ENCODE results near the gene TMEM203.

Gene TMEM203

GRCh38 chr9:137229903-137230704 lies 24.7 kb upstream of the TMEM203 start:
- no peak for DNase-seq (ENCODE audit: low read depth in 2 of 2)

DNA sequence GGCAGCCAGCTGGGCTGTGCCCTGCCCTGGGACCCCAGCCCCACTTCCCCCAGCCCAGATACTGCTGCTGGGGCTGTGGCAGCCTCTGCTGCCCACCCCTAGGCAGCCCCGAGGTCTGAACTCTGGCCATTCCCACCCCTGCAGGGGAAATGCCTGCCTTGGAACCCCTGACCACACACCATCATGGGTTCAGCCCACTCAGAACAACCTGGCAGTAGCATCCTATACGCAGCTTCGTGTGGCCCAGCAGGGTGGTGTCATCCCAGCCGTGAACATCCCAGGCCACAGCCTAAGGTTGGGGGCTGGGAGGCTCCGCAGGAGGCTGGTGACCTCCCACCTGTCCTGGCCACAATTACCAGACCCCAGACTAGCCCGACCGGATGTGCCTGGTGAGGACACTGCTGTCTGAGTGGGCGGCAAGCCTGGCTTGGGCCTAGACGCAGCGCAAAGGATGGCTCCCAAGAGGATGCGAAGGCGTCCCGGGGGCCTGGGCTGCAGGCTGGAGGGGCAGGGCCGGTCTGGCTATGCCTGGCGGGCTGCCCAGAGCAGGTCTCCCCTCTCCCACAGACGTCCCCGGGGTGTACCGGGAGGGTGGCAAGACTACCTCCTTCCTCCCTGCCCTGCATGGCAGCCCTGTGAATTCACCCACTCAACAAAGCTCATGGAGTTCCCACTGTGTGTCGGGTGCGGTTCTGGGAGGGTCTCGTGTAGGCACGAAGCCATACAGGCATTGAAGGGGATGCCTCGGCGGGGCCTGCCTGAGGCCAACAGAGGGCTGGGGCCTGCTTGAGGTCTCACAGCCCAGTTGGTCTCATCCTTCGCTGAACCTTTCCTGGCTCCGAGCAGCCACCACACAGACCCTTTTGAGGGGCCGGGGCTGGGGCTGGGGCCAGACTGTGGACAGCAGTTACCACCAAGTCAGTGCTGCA lies 23.8 kb upstream of the TMEM203 start:
- DNase-seq (ENCODE audit: low read depth in 2 of 2), result no peak

- DNase-seq (ENCODE audit: low read depth in 2 of 2), result no peak
These were observed 23.1 kb upstream of the TMEM203 start for GRCh38 chr9:137228506-137228967.

DNA sequence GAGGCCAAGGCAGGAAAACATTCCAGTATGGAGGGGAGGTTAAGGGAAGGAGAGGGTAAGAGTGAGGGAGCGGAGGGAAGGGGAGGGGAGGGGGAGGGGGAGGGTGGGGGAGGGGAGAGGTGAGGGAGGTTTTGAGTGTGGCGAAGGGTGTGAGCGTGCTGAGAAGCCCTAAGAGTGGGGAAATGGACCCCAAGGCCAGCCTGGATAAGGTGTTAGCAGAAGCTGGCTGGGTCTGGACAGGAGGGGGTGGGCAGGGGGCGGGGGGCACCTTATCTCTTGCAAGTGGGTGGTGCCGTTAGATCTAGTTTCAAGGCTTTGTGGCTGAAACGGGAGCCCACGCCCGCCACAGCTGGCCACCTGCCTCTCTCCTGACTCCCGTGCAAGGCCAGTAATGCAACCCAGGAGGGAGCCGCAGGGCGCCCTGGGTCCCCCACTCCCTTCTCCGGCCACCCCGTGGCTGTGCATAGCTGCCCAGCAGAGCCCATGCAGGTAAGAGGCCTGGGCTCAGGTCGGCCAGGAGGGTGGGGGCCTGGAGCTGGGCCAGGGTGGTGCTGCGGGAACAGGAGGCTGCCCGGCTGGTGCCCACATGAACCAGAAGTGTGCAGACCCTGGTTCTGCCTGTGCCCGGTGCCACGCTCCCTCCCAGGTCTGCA lies 22.5 kb upstream of the TMEM203 start:
- no peak for DNase-seq (ENCODE audit: low read depth in 2 of 2)

- DNase-seq (ENCODE audit: low read depth in 2 of 2), result no peak
These were observed 21.8 kb upstream of the TMEM203 start, which contains the start of gene RNF224 for GRCh38 chr9:137227054-137227852. RNF224 (plus strand) TSS chr9:137227502; CDS start chr9:137228336, 834 bp downstream.

GRCh38 chr9:137226338-137227053 lies 21.0 kb upstream of the TMEM203 start:
- DNase-seq (ENCODE audit: low read depth in 2 of 2), result no peak

DNA sequence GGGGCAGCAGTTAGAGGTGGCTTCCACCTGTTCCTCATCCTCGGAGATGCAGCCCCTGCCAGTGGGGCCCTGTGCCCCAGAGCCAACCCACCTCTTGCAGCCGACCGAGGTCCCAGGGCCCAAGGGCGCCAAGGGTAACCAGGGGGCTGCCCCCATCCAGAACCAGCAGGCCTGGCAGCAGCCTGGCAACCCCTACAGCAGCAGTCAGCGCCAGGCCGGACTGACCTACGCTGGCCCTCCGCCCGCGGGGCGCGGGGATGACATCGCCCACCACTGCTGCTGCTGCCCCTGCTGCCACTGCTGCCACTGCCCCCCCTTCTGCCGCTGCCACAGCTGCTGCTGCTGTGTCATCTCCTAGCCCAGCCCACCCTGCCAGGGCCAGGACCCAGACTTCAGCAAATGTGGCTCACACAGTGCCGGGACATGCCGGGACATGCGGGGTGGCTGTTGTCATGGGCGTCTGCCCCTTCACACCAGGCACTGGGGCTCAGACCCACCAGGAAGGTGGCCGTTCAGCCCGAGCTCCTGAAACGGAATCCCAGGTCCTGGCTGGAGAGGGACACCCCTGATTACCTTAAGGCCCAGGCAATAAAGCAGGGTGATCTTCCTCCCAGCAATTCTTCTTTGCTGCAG lies 20.4 kb upstream of the TMEM203 start:
- no peak for DNase-seq (ENCODE audit: low read depth in 2 of 2)

DNA sequence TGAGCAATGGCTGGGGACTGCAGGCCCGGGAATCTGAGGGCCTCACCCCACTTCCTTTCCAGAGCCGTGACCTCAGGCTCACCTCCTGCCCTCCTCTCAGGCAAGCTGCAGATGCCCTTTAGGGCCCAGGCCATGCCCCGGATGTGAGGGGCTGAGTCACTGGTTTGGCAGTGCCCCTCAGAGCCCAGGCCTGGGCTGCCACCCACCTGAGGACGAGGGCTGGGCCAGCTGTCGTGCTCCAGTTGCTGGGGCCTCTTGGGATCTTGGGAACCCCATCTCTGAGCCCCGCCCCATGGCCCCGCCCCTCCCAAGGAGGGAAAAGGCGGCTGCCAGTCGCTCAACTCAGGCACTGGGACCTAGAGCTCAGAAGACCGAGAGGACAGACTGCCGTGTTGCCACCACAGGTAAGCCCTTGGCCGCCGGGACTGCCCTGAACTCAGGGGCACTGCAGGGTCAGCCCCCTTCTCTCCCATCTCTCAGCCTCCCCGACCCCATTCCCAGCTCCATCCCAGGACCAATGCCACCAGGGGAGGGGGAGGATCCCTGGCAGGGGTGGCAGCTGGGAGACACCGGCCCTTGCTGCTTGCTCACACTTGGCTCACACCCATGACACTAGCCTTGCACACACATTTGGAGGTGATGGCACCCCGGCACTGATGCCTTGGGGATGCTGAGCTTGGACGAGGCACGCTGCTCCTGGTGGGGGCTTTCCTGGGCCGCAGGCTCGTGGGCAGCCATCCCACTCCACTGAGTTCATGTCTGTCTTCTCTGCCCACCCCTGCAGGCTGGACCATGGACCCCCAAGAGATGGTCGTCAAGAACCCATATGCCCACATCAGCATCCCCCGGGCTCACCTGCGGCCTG lies 19.6 kb upstream of the TMEM203 start, which contains the start of gene CYSRT1:
CYSRT1 (plus strand) TSS at position 345 of the 865 bp plus-strand sequence; CDS start at position 793, 448 bp downstream.
- no peak for DNase-seq (ENCODE audit: low read depth in 2 of 2)

DNA sequence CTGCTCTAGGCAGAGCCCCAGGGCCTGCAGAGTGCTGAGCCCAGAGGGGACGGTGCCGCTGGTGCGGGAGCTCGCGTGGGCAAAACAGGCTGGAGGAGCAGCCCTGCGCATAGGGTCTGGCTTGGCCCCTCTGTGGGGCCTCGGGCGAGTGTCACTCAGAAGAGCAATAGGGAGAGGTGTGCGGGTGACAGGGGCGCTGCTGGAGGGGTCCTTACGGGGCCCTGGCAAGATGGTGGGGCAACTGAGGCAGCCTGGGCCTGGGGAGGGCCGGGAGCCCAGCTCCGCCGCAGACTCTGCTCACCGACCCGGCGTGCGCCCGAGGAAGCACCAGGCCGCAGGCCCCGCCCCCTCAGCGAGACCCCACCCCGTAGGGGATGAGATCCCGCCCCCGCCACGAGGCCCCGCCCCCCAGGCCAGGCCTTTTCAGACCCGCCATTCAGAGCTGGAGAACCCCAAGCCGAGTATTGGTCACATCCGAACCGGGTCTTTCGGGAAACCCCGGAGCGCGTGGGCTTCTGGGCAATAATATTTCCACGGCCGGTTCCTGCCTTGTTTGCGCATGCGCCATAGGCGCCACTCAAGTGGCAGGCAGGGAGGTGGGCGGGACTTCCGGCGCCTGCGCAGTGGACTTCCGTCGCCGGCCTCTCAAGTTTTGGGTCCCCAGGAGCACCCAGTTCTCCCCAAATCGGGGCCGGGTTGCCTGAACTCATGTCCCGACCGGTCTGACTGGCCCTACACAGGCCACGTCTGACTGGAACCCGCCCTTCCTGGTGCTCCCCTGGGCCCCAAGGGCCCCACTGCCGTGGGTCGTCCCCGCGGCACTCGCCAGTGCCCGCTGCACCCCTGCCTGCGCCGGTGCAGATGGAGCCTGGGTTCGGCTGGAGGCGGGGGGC lies 17.9 kb upstream of the TMEM203 start:
- peak; percentile 96 to 97 for DNase-seq (ENCODE audit: low read depth in 2 of 2)

- DNase-seq (ENCODE audit: low read depth in 2 of 2), result no peak
These were observed 17.0 kb upstream of the TMEM203 start, which contains the start of gene RNF208 for GRCh38 chr9:137222190-137223077. RNF208 (minus strand) TSS chr9:137222240; CDS start chr9:137221212, 1,028 bp downstream.

- no peak for DNase-seq (ENCODE audit: low read depth in 2 of 2)
These were observed 16.2 kb upstream of the TMEM203 start for GRCh38 chr9:137221506-137222111.

DNA sequence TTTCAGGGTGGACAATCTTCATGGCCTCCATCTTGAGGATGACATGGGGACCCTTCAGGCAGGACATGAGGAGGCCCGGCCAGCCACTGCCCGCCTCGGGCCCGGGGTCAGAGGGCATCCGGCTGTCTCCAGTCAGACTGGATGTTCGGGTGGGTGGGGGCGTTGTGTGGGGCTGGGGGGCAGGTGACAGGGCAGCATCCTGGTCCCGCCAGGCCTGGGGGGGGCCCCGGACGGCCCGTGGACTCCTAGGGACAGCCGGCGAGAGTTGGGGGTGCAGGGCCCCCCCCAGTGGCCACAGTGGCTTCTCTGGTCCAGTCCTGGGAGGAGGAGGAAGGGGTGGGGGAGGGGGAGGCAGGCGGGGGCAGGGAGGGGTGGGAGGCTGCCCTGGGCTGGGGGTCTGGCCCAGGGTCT lies 15.7 kb upstream of the TMEM203 start:
- no peak for DNase-seq (ENCODE audit: low read depth in 2 of 2)

DNA sequence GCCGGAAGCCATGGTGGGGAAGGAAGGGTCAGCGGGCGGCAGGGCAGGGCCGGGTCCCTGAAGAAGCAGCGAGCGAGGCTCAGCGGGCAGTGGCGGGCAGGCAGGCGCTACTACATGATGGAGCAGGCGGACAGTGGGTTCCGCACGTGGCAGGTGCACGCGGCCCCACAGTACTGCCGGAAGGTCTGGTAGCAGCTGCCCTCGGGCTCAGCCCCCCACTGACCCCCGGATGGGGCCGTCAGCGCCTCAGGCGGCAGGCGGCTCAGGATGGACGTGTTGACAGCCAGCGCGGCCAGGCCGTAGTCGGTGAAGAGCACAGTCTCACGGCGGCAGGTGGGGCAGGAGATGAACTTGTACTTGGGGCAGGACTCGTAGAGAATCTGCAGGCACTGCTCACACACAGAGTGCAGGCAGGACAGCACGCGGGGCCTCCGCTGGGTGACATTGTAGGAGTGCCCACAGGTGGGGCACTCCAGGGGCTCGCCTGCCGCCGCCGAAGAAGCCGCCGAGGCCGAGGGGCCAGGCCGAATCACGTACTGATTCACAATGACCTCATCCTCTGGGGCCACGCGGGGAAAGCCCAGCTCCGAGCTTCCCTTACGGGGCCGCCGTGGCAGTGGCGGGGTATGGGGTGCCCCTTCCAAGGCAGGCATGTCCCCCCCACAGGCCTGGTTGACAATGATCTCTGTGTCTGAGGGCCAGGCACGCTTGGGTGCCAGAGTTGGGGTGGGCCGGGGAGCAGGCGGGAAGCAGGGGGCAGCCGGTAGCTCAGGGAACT lies 15.1 kb upstream of the TMEM203 start:
- no peak for DNase-seq (ENCODE audit: low read depth in 2 of 2)

DNA sequence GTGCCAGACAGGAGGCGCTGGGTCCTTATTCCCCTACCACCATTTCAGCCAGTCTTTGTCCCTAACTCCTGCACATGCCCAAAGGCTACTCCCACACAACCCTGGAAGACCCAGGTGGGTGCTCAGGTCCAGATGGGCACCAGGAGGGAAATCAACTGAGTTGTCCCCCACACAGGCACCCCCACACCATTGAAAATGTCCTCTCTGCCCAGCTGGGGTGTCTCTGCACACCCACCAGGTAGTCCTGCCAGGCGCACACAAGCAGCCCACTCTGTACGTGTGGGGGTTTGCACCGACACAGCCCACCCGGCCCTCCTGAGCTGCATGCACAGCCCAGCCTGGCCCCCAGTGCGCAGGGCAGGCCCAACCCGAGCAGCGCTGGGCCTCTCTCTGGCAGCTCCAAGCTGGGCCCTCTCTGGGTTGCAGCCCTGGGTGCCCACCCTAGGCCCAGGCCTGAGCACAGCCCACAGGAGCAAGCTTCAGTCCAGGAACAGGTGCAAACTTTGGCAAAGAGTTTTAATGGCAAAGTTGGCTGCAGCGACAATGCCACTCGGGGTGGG lies 14.4 kb upstream of the TMEM203 start:
- DNase-seq (ENCODE audit: low read depth in 2 of 2), result no peak

GRCh38 chr9:137218754-137219271 lies 13.4 kb upstream of the TMEM203 start:
- no peak for DNase-seq (ENCODE audit: low read depth in 2 of 2)
